Psoas muscle (tissue), 8 donors: ENCODE results near the gene POLR2E. TPM values are rescaled to one million over a fixed set of nuclear protein-coding genes. Genes with fewer than 3 reads are reported as not detected.

ENCODE experiments used
- ATAC-seq, 4 donors: fragments of 200-7000 bp; cut with Tn5 transposase; one replicate each; pipeline ENCODE4 v1.9.1; 2020; ENCODE audit warnings: moderate library complexity in 3 of 4, mild to moderate bottlenecking in 2 of 4
- DNase-seq, 2 donors: peaks; one replicate each; pipeline ENCODE4 v3.0.0-alpha.2; 2020
- H3K27ac ChIP-seq: fragments of 200-600 bp; one replicate; pipeline ENCODE4 v1.8.0; 2022
- H3K27me3 ChIP-seq, 3 donors: fragments of 200-600 bp in 1 of 3; one replicate each; pipeline versions ENCODE4 v1.6.1 to v1.8.0; 2013 to 2022; ENCODE audit warnings: low read length in 2 of 3, mild to moderate bottlenecking in 2 of 3, moderate library complexity in 1 of 3; ENCODE audit not compliant: insufficient read depth in 3 of 3
- H3K36me3 ChIP-seq, 2 donors: fragments of 200-600 bp in 1 of 2; one replicate each; pipeline versions ENCODE4 v1.6.1 to v1.8.0; 2013 to 2022; ENCODE audit warnings: low read depth in 1 of 2, mild to moderate bottlenecking in 1 of 2, moderate library complexity in 1 of 2; ENCODE audit not compliant: insufficient read depth in 1 of 2
- H3K4me1 ChIP-seq: fragments of 200-600 bp; one replicate; pipeline ENCODE4 v1.8.0; 2022
- H3K4me3 ChIP-seq: fragments of 200-600 bp; one replicate; pipeline ENCODE4 v1.8.0; 2022; ENCODE audit warnings: mild to moderate bottlenecking
- H3K9me3 ChIP-seq: fragments of 200-600 bp; one replicate; pipeline ENCODE4 v1.8.0; 2022
- WGBS, 3 donors: extraction: QIAGEN DNeasy Blood & Tissue Kit; methylation state at CpG; one replicate each; pipeline versions ENCODE4 v1.1.6 to v1.1.7; 2013; 5-methylcytosine and 5-hydroxymethylcytosine counted together
- intact Hi-C, 2 donors: fragments of 100-400 bp; cut with DNase I; formaldehyde crosslinking; loops; one replicate each; pipeline versions ENCODE4 v1.11.0 to v1.14.2; 2022
- polyA plus RNA-seq, 3 donors: library from polyadenylated mRNA; stranded (reverse); fragments of 200-250 nt; gene quantifications; one replicate each; pipeline ENCODE4 v1.2.3, GENCODE V29; 2013
- total RNA-seq, 4 donors: library from RNA; stranded (reverse); fragmentation: NEBNext Ultra II Directional in 2 of 4; extraction: Animal tissue kit (Norgen Biotek cat#: 25700) in 2 of 4; gene quantifications; one replicate each; pipeline versions ENCODE4 v1.2.1 to v1.2.4, GENCODE V29; 2021 to 2023
- TF ChIP-seq, protein P1 (sequence below): fragments of 200-600 bp; IDR thresholded peaks from one replicate; pipeline ENCODE4 v1.8.0; 2022; ENCODE audit warnings: antibody characterized with exemption
- donor health status: healthy with polysubstance abuse.
- donor health status: DM: no; HTN: no; CAD: no; lungs with moderate emphysema.
- donor health status: Bipolar disorder and iron deficiency.
- donor health status: healthy.
- donor health status: DM: yes; HTN: yes; CAD: no.
- donor health status: DM: no; HTN: no; CAD: no.
- donor health status: DM: no; HTN: no; CAD: no.
- donor health status: DM: yes; HTN: yes; CAD: no.

POLR2E gene
- total and polyA plus RNA-seq, 7 donors = 133 to 243 (median 147) TPM

DNA sequence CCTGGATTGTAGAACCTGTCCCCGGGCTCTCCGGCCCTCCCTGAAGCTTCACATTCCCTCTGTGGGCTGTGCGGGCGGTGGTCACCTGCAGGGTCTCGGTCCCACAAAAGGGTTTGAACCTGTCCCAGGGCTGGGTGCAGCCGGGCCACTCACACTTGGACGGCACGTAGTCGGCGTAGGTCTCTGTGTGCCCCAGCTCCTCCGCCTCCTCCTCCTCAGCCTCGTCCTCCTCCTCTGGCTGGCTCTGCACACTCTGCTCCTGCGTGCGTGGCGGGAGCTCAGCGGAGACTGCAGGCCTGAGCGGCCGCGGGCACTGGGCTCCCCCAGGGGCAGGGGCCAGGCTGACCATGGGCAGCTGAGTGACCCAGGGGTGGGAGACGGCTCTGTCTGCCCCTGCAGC, 28.2 kb upstream of the POLR2E start:
- ATAC-seq (no peak), DNase-seq (peak in 1 of 2 donors; percentile 50)
- WGBS, 3 donors = 94 to 97% (median 94%) methylated on average over 17 to 20 of the region's 20 CpGs
- Histone ChIP-seq H3K36me3 (peaks cover 2 to 97% of the 10 kb centered on the region in 2 donors), H3K4me3 (no peak overlapping the region), H3K4me1 (peaks cover 14% of the 10 kb centered on the region), H3K9me3 (no peaks in the 10 kb centered on the region), H3K27me3 (no peaks in the 10 kb centered on the region), H3K27ac (no peak overlapping the region)
- intact Hi-C loops = no loop called here
- TF ChIP-seq, protein P1, sequence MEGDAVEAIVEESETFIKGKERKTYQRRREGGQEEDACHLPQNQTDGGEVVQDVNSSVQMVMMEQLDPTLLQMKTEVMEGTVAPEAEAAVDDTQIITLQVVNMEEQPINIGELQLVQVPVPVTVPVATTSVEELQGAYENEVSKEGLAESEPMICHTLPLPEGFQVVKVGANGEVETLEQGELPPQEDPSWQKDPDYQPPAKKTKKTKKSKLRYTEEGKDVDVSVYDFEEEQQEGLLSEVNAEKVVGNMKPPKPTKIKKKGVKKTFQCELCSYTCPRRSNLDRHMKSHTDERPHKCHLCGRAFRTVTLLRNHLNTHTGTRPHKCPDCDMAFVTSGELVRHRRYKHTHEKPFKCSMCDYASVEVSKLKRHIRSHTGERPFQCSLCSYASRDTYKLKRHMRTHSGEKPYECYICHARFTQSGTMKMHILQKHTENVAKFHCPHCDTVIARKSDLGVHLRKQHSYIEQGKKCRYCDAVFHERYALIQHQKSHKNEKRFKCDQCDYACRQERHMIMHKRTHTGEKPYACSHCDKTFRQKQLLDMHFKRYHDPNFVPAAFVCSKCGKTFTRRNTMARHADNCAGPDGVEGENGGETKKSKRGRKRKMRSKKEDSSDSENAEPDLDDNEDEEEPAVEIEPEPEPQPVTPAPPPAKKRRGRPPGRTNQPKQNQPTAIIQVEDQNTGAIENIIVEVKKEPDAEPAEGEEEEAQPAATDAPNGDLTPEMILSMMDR = no peak

DNA sequence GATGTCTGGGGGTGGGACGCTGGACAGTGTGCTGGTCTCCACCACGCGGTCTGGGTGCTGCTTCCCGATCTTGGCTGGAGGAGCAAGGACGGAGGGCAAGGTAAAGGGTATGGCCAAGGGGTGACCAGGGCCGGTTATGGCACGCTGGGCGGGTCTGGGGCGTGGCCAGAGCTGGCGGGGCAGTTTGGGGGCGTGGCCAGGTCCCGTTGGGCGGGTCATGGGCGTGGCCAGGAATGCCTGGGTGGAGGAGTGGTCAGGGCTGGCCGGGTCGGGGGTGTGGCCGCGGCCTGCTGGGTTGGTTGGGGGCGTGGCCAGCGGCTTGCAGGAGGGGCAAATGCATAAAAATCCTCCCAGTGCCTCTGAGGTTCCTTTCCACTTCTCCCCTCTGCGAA, 27.8 kb upstream of the POLR2E start:
- ATAC-seq = peak; percentile 57 to 78 (median 70)

DNA sequence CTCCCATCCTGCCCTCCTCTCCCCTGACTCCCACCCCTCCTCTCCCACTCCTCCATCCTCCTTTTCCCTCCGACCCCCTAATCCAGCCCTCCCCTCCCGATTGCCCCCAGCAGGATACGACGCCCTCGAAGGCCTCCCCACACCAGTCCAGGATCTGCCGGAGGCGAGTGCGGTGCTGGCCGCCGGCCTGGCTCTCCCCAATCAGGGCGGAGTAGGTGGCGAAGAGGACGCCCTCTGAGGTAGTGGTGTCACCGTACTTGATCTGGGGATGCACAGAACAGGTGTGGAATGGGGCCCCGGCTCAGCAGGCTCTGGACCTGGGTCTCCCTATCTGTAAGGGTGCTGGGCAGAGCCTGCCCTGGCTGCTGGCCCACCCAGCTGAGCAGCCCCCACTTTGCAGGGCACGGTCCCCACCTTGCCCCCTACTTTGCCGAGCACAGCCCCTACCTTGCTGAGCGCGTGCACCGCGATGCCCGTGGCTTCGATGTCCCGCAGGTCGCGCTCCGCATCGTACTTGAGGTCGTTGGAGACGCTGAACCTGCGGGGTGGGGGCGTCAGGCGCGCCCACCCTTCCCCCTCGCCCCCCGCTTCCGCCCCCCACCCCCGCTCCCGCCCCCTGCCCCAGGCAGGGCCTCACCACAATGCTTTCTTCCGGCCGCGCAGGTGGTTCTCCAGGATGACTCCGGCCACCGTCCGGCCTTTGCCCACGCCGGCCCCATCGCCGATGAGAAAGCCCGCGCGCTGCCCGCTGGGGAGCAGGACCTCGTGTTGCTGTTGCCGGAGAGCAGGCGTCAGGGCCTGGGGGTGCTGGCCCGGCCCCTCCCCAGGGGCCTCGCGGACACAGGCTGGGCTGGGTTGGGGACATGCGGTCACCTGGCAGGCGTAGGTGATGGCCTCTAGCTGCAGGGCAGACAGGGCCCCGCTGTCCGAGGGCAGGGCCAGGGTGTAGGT, 27.1 kb upstream of the POLR2E start:
- no peaks in the 10 kb centered on the region for H3K27me3 ChIP-seq
- intact Hi-C loops = no loop called here
- no peak overlapping the region for H3K27ac ChIP-seq
- peaks cover 14% of the 10 kb centered on the region for H3K4me1 ChIP-seq
- DNase-seq (peak in 1 of 2 donors; percentile 48), ATAC-seq (no peak)
- no peaks in the 10 kb centered on the region for H3K9me3 ChIP-seq
- TF ChIP-seq, protein P1 = no peak
- WGBS, 3 donors = 95 to 96% (median 95%) methylated on average over 59 to 63 of the region's 63 CpGs
- peaks cover 2 to 98% of the 10 kb centered on the region in 2 donors for H3K36me3 ChIP-seq
- no peak overlapping the region for H3K4me3 ChIP-seq

More for the DNA sequence above, 27.8 kb upstream of the POLR2E start:
- TF ChIP-seq, protein P1 = no peak
- Histone ChIP-seq H3K27ac (no peak overlapping the region), H3K4me1 (peaks cover 14% of the 10 kb centered on the region), H3K36me3 (peaks cover 2 to 98% of the 10 kb centered on the region in 2 donors), H3K27me3 (no peaks in the 10 kb centered on the region), H3K9me3 (no peaks in the 10 kb centered on the region), H3K4me3 (no peak overlapping the region)
- peak; percentile 78 to 87 for DNase-seq
- 64 to 76% (median 69%) methylated on average over 17 to 21 of the region's 21 CpGs for WGBS, 3 donors
- intact Hi-C loops = no loop called here

DNA sequence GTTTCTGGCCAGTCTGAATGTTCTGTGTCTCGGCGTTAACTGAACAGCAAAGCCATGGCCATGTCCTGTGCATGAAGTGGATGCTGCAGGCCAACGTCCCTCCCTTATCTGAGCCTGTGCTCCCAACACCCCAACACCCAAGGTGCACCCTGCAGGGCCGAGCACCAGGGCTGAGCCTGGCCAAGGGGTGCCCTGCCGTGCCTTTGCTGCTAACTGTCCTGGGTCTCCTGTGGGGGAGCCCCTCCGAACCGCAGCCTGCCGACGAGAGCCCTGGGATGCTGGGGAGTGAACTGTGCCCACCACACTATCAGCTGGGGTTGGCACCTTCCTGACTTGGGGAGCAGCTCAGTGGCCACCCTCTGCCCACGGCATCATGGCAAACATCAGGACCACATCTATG, 26.2 kb upstream of the POLR2E start:
- 94 to 99% (median 96%) methylated on average over 10 of the region's 10 CpGs for WGBS, 3 donors

More for the DNA sequence above, 26.2 kb upstream of the POLR2E start:
- TF ChIP-seq, protein P1 = no peak
- Histone ChIP-seq H3K36me3 (peaks cover 8 to 98% of the 10 kb centered on the region in 2 donors), H3K9me3 (no peaks in the 10 kb centered on the region), H3K4me1 (peaks cover 6% of the 10 kb centered on the region), H3K27me3 (no peaks in the 10 kb centered on the region), H3K27ac (no peak overlapping the region), H3K4me3 (no peak overlapping the region)
- ATAC-seq (no peak), DNase-seq (no peak)
- intact Hi-C loops = no loop called here
